Measurements from ENCODE around the gene DYNC2LI1.

DYNC2LI1 gene

DNA sequence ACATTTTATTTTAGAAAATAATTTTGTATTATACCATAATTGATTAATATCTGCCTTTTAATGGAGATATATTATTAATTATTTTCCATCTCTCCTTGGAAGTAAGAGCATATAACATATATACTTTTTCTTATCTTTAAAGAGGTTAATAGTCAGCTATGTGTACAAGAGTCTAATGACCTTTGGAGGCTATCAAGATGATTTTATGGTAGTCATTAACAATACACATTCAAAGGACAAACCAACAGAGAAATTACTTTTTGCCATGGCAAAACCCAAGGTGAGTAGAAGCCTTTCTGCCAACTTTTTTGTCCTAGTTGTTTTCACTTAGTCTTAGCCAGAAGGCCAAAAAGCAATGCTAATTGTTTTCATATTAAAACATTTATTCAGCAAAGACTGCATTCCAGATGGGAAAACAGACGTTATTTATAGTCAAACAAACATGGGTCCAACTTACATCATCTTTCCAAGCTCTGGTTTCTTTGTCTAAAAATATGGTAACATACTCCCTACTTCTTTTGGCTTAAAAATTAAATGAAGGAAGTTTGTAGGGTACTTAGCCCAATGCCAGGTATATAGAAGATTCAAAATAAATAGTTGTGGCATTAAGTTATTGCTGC lies 9.6 kb upstream of the DYNC2LI1 start:
- no peak for DNase-seq

- DNase-seq = no peak
Observed at GRCh38 chr2:43766006-43766405, 7.8 kb upstream of the DYNC2LI1 start.

DNA sequence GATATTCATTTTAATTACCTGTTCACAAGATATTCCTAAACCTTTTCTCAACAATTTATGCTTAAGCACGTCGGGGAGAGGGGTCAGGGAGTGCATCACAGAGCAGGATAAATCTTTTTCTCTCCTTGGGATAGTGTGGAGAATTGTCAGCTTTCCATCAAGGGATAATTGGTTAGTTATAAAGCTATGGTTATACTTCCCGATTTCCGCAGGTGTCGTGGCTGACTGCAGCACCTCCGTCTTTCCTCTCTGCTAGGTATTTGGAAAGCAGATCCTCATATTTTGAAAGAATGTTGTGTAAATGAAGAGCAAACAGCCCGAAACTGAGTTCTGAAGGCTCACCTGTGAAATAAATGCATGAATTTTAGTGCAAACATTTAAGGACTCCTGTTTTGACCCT lies 778 bp downstream of the DYNC2LI1 start:
- no peak for DNase-seq

- no peak for DNase-seq
Observed at GRCh38 chr2:43776324-43776723, 2.5 kb downstream of the DYNC2LI1 start.

DNA sequence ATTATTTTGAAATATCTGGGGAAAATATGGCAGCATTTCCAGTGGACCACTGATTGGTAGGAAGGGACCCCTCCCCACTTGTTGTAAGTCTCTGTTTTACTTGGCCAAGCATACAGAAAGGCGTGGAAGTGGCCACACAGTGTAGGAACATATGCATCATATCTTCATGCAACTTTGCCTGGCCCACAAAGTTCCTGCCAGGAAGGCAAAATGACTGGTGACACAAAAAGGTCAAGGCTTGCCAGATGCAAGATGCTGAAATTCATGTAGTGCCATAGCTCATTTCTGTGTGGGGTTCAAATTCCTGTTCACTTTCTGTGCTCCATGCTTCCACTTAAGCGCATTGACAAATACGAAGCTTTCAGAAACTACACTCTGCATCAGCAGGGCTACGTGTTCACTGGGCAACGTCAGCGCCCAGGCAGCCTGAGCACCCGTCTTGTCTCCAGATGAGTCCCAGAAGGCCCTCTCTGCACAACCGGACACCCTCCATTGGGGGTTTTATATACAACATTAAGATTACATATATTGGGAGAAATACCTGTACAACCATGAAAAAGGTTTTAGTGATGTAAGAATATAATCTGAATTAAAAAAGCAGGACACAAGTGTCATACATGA lies 3.6 kb downstream of the DYNC2LI1 start:
- no peak for DNase-seq

DNA sequence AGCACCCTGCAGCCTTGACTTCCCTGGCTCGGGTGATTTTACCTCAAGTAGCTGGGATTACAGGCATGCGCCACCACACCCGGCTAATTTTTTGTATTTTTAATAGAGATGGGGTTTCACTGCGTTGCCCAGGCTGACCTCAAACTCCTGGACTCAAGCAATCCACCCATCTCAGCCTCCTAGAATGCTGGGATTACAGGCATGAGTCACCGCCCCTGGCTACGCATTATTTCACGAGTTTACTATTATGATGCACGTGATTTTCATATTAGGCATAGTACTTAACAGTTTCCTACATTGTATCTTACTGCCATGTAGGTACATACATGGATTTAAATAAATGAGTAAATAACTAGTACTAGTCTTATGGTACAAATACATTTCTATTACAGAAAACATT lies 4.4 kb downstream of the DYNC2LI1 start:
- DNase-seq = no peak

DNA sequence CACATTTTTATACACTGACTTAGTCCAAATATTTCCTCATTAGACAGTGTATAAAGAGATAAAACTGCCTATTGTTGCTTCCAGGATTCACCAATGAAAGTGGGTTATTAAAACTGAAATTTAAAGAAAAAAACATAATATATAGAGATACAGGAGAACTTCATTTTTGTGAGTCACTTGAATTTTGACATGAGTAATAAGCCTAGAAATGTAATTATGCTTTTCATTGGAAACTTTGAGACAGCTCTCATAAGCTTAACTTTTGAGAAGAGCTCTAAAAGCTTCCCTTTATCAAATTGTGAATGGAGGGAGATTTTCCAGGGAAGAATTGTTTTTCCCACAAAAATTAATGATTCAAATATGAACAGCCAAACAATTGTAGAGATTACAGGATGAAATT lies 14.1 kb downstream of the DYNC2LI1 start:
- DNase-seq = no peak

- DNase-seq = no peak
Observed at GRCh38 chr2:43788646-43789045, 14.8 kb downstream of the DYNC2LI1 start.

- DNase-seq = no peak
Observed at GRCh38 chr2:43790147-43790546, 16.3 kb downstream of the DYNC2LI1 start.

GRCh38 chr2:43791035-43791765 lies 17.4 kb downstream of the DYNC2LI1 start:
- no peak for DNase-seq

DNA sequence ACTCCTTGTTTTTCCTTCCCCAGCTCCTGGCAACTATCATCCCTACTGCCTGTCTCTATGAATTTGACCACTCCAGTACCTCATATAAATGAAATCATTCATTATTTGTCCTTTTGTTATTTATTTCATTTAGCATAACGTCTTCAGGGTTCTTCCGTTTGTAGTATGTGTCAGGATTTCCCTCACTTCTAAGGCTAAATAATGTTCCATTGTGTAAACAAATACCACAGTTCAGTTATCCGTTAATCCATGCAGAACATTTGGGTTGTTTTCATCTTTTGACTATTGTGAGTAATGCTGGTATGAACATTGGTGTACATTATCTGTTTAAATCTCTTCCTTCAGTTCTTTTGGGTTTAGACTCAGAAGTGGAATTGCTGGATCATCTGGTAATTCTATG lies 18.8 kb downstream of the DYNC2LI1 start:
- DNase-seq = no peak

DNA sequence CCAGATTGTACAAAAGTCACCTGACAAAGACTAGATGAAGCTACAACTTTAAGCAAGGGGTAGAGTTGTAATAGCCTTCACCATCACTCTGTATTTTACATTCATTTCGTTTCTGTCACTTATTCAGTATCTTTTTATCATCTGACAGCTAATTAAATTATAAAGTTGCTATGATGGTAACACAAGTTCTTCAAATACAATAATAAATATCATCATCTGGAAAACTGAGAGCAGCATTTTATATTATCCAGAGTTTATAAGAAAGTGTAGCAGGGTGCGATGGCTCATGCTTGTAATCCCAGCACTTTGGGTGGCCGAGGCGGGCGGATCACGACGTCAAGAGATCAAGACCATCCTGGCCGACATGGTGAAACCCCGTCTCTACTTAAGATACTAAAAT lies 21.1 kb downstream of the DYNC2LI1 start:
- no peak for DNase-seq

DNA sequence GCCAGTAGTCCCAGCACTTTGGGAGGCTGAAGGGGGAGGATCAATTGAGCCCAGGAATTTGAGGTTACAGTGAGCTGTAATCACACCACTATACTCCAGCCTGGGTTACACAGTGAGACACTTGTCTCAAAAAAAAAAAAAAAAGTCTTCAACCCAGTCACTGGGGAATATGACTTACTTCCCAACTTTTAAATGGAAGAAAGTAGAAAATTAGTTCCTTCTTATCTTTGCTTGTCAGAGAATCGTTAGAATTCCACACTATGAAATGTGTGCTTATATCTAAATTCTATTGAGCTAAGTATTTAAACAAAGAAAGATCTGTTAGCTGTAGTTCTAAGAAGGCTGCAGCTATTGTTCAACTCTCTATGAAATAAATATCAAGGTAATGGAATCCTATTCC lies 22.4 kb downstream of the DYNC2LI1 start:
- DNase-seq = no peak

DNA sequence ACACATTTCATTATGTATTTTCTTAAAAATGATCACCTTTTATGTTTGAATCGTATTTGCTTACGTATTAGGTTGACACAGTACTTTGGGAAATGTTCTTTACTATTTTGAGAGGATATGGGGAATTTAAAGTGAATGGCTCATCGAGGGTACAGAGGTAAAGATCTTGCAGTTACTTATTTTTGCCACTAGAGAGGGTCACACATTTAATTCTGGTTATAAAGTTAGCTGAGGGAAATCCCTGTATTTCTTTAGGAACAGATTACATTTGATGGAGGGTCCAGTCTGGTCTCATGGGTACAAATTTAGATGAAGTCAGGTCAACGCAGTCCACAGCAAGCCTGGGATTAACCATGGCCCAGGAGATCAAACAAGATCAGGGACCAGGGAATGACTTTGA lies 24.5 kb downstream of the DYNC2LI1 start:
- no peak for DNase-seq

GRCh38 chr2:43800894-43801293 lies 27.1 kb downstream of the DYNC2LI1 start:
- no peak for DNase-seq

- no peak for DNase-seq
Observed at GRCh38 chr2:43802135-43802534, 28.3 kb downstream of the DYNC2LI1 start.

DNA sequence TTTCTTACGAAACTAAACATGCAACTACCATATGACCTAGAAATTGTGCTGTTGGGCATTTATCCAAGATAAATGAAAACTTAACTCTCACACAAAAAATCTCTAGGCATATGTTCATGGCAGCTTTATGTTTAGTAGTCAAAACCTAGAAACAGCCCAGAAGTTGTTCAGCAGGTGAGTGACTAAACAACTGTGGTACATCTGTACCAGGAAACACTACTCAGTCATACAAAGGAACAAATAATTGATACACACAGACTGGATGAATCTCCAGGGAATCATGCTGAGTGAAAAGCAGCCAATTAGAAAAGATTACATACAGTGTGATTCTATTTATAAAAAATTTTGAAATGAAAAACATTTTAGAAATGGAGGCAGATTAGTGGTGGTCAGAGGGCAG lies 29.3 kb downstream of the DYNC2LI1 start:
- DNase-seq = no peak

DNA sequence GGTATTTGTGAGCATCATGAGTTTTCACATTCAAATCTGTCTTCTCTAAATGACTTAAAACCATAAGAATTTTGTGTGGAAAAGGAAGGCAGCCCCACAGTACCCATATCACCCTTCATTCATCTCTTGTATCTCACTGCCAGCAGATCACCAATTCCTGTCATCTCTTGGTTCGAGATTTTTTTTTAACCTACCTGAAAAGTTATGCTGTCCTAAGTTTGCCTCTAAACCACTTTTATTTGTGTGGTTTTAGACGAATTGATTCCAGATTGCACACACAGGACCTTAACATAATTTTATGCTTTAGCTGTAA lies 32.8 kb downstream of the DYNC2LI1 start:
- DNase-seq = no peak

DNA sequence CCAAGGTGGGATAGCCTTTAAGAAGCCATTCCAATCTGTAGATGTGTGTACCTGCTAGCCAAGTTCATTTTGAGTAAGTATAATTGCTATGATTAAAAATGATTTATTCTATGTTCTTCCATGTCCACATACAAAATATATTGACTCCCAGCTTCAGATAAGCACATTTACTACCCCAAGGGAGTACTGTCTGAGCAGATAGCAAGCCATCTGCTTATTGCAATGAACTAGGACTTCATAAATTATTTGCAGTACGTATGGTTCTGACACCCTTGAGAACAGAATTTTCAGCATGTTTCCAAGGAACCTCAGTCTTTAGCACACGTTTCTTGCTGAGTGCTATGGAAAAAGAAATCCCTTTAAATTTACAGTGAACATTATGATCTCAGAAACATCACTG lies 36.6 kb downstream of the DYNC2LI1 start:
- no peak for DNase-seq

DNA sequence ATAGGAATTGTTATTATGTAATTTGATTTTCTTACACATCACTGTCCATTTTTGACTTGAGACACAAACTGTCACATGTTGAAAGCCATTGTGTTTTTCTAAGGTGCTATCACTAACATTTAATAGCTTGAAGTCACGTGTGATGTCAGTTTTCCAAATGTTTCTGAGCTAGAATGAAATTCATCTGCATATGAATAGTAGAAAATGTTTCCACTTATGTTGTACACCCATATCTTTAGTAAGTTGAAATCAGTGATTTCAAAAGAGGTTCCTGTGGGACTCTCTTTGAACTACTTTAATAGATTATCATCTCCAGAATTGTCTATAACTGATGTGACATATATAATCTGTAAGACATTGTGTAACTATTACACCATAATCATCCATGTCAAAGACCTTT lies 37.0 kb downstream of the DYNC2LI1 start:
- DNase-seq = no peak

DNA sequence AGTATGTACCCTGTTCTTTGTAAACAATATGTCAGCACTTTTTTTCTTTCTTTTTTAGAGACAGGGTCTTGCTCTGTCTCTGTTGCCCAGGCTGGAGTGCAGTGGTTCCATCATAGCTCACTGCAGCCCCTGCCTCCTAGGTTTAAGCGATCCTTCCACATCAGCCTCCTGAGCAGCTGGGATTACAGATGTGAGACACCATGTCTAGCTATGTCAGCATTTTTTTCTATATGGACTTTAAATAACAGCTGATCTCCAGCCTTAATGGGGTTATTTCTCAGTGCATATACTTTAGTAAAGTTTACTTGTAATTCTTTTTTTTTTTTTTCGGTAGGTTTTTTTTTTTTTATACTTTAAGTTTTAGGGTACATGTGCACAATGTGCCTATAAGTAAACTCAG lies 38.2 kb downstream of the DYNC2LI1 start:
- DNase-seq = no peak

- no peak for DNase-seq
Observed at GRCh38 chr2:43812947-43813346, 39.1 kb downstream of the DYNC2LI1 start.

DNA sequence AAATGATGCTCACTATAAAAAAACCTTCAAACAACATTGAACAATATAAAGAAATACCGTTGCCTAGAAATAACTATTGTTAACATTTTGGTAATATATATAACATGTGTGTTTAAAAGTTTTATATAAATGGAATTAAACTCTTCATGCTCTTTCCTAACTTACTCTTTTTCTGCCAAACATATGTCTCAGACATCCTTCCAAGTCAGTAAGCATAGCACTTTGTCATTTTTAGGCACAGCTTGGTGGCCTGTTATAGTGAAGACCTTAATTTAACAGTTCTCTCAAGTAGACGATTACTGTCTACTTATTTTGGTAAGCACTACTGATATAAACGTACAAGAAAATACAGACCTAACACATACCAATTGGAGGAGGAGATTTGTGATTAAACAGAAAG lies 40.9 kb downstream of the DYNC2LI1 start:
- DNase-seq = no peak

DNA sequence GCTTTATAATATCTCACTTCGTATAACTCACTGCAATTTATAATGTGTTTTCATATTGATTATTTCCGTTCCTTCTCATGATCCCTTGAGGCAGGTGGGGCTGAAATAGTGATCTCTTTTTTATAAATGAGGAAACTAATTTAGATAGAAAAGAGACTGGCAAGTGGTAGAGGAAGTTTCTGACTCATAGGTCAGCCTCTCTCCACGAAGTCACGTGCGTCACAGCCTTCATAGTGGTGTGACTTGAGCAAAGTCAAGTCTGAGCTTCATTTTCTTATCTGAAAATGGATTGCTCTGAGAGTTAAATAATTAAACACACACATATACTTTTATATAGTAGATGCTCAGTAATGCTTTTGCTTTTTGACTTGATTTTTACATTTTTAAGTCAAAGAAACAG lies 44.9 kb downstream of the DYNC2LI1 start:
- DNase-seq = no peak
